HepG2 (cell line): Measurements from ENCODE around the gene C5orf24. TPM values are rescaled to one million over a fixed set of nuclear protein-coding genes. Genes with fewer than 3 reads are reported as not detected.

Source experiments
- BRD4 ChIP-seq: sonication (generic); formaldehyde crosslinking; IDR thresholded peaks from 2 replicates; pipeline ENCODE4 v1.4.0; 2020; ENCODE audit warnings: missing genetic modification reagents
- CHCHD3 ChIP-seq: sonication (generic); formaldehyde crosslinking; IDR thresholded peaks from 2 replicates; pipeline ENCODE4 v1.8.0; 2022; ENCODE audit warnings: mild to moderate bottlenecking, missing genetic modification reagents, moderate library complexity
- JDP2 ChIP-seq: sonication (generic); formaldehyde crosslinking; IDR thresholded peaks from 2 replicates; pipeline ENCODE4 v1.8.1; 2022; ENCODE audit warnings: missing genetic modification reagents, borderline replicate concordance
- MED1 ChIP-seq: sonication (generic); formaldehyde crosslinking; IDR thresholded peaks from 2 replicates; pipeline ENCODE4 v1.4.0; 2020; ENCODE audit warnings: missing genetic modification reagents
- MLLT10 ChIP-seq: sonication (generic); formaldehyde crosslinking; IDR thresholded peaks from 2 replicates; pipeline ENCODE4 v1.4.0; 2020; ENCODE audit warnings: missing genetic modification reagents
- NR2C2 ChIP-seq: sonication (generic); formaldehyde crosslinking; IDR thresholded peaks from 2 replicates; pipeline ENCODE4 v1.4.0; 2020; ENCODE audit warnings: missing genetic modification reagents, mild to moderate bottlenecking, moderate library complexity, borderline replicate concordance
- ZBTB1 ChIP-seq: sonication (generic); formaldehyde crosslinking; IDR thresholded peaks from 2 replicates; pipeline ENCODE4 v1.4.0; 2020; ENCODE audit warnings: missing genetic modification reagents, borderline replicate concordance
- ZBTB42 ChIP-seq: sonication (generic); formaldehyde crosslinking; IDR thresholded peaks from 2 replicates; pipeline ENCODE4 v1.5.0; 2020; ENCODE audit warnings: mild to moderate bottlenecking, missing genetic modification reagents
- ZBTB8A ChIP-seq: sonication (generic); formaldehyde crosslinking; IDR thresholded peaks from 2 replicates; pipeline ENCODE4 v1.4.0; 2020; ENCODE audit warnings: mild to moderate bottlenecking, low read depth, missing genetic modification reagents, borderline replicate concordance
- polyA plus RNA-seq, 8 experiments: library from polyadenylated mRNA; depleted of rRNA in 3 of 8; stranded (reverse) in 7 of 8; unstranded in 1 of 8; fragments of >200 nt; fragmentation: Illumina TruSeq in 4 of 8; extraction: Trizol in 4 of 8; gene quantifications; 2 replicates each; pipeline versions ENCODE4 v1.2.1 to v1.2.3, GENCODE V29; 2011 to 2016; ENCODE audit warnings: low read depth in 4 of 8, missing spikeins in 1 of 8, mixed read lengths in 1 of 8; ENCODE audit not compliant: insufficient read depth in 1 of 8
- total RNA-seq, 5 experiments: library from RNA; depleted of rRNA; stranded (reverse); fragments of >200 nt; fragmentation: Illumina TruSeq; extraction: Trizol; gene quantifications; 2 replicates each; pipeline ENCODE4 v1.2.3, GENCODE V29; 2016; ENCODE audit warnings: low read depth in 1 of 5
- TF ChIP-seq, protein P1 (sequence below): sonication (generic); formaldehyde crosslinking; IDR thresholded peaks from 2 replicates; pipeline ENCODE4 v1.5.0; 2020; ENCODE audit warnings: mild to moderate bottlenecking, missing genetic modification reagents
- TF ChIP-seq, protein P2 (sequence below): sonication (generic); formaldehyde crosslinking; IDR thresholded peaks from 2 replicates; pipeline ENCODE4 v1.4.0; 2020; ENCODE audit warnings: mild to moderate bottlenecking, missing genetic modification reagents
- TF ChIP-seq, protein P3 (sequence below): sonication (generic); formaldehyde crosslinking; IDR thresholded peaks from 2 replicates; pipeline ENCODE4 v1.4.0; 2020; ENCODE audit warnings: missing genetic modification reagents
- TF ChIP-seq, protein P4 (sequence below): sonication (generic); formaldehyde crosslinking; IDR thresholded peaks from 2 replicates; pipeline ENCODE4 v1.4.0; 2020; ENCODE audit warnings: low read depth, missing genetic modification reagents
- TF ChIP-seq, protein P5 (sequence below): sonication (generic); formaldehyde crosslinking; IDR thresholded peaks from 2 replicates; pipeline ENCODE4 v1.5.0; 2020; ENCODE audit warnings: mild to moderate bottlenecking, missing genetic modification reagents
- TF ChIP-seq, protein P6 (sequence below): sonication (generic); formaldehyde crosslinking; IDR thresholded peaks from 2 replicates; pipeline ENCODE4 v1.5.0; 2020; ENCODE audit warnings: missing genetic modification reagents

Gene C5orf24
- total and polyA plus RNA-seq, 2 of the 13 experiments (the other 11 are each of a cell fraction or from before 2014, with no cell fraction given) = 34.6 to 41.5 TPM

DNA sequence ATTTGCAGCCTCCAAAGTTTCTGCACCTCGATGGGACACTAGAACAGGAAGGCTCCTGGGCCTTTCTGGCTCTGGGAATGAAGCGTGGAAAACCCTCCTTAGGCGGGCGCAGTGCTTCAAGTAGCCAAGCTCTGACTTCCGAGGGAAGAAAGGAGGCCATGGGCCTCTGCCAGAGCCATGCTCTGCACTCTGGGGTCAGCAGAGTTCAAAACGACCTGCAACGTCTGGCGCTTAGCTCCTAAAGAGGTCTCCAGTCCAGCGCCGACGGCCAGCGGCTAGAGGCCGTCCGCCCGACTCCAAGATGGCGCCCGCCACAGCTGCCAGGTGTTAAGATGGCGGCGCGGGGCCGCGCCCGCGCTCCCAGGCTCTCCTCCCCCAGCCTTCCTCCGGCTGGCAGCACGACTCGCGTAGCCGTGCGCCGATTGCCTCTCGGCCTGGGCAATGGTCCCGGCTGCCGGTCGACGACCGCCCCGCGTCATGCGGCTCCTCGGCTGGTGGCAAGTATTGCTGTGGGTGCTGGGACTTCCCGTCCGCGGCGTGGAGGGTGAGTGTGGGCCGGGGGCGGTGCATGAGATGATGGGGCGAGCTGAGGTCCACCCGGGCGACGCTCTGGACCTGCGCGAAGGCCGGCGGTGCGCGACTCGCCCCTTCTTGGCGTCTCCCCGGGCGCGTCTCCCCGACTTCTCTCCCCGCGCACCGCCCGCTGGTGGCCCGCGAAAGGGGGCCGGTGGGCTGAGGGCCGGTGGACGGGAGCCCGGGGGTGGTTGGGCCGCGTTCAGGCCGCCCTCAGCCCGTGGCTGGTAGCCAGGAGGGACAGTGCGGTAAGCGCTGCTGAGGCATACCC, 28.4 kb downstream of the C5orf24 start, which contains the start of gene TXNDC15 (continued):
- TF ChIP-seq ZBTB1 (CRISPR knock-in tag) (no peak), BRD4 (CRISPR knock-in tag) (peak; percentile 100), MLLT10 (CRISPR knock-in tag) (no peak), NR2C2 (peak; percentile 87), JDP2 (CRISPR knock-in tag) (no peak), ZBTB42 (CRISPR knock-in tag) (peak; percentile 79), MED1 (CRISPR knock-in tag) (peak; percentile 86), ZBTB8A (no peak), CHCHD3 (peak; percentile 97)
- TF ChIP-seq, protein P1, sequence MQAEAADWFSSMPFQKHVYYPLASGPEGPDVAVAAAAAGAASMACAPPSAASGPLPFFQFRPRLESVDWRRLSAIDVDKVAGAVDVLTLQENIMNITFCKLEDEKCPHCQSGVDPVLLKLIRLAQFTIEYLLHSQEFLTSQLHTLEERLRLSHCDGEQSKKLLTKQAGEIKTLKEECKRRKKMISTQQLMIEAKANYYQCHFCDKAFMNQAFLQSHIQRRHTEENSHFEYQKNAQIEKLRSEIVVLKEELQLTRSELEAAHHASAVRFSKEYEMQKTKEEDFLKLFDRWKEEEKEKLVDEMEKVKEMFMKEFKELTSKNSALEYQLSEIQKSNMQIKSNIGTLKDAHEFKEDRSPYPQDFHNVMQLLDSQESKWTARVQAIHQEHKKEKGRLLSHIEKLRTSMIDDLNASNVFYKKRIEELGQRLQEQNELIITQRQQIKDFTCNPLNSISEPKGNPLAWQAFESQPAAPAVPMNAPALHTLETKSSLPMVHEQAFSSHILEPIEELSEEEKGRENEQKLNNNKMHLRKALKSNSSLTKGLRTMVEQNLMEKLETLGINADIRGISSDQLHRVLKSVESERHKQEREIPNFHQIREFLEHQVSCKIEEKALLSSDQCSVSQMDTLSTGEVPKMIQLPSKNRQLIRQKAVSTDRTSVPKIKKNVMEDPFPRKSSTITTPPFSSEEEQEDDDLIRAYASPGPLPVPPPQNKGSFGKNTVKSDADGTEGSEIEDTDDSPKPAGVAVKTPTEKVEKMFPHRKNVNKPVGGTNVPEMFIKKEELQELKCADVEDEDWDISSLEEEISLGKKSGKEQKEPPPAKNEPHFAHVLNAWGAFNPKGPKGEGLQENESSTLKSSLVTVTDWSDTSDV (CRISPR knock-in tag) = peak; percentile 90
- TF ChIP-seq, protein P2, sequence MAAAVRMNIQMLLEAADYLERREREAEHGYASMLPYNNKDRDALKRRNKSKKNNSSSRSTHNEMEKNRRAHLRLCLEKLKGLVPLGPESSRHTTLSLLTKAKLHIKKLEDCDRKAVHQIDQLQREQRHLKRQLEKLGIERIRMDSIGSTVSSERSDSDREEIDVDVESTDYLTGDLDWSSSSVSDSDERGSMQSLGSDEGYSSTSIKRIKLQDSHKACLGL = peak; percentile 94
- TF ChIP-seq, protein P3, sequence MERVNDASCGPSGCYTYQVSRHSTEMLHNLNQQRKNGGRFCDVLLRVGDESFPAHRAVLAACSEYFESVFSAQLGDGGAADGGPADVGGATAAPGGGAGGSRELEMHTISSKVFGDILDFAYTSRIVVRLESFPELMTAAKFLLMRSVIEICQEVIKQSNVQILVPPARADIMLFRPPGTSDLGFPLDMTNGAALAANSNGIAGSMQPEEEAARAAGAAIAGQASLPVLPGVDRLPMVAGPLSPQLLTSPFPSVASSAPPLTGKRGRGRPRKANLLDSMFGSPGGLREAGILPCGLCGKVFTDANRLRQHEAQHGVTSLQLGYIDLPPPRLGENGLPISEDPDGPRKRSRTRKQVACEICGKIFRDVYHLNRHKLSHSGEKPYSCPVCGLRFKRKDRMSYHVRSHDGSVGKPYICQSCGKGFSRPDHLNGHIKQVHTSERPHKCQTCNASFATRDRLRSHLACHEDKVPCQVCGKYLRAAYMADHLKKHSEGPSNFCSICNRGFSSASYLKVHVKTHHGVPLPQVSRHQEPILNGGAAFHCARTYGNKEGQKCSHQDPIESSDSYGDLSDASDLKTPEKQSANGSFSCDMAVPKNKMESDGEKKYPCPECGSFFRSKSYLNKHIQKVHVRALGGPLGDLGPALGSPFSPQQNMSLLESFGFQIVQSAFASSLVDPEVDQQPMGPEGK (CRISPR knock-in tag) = peak; percentile 47
- TF ChIP-seq, protein P4, sequence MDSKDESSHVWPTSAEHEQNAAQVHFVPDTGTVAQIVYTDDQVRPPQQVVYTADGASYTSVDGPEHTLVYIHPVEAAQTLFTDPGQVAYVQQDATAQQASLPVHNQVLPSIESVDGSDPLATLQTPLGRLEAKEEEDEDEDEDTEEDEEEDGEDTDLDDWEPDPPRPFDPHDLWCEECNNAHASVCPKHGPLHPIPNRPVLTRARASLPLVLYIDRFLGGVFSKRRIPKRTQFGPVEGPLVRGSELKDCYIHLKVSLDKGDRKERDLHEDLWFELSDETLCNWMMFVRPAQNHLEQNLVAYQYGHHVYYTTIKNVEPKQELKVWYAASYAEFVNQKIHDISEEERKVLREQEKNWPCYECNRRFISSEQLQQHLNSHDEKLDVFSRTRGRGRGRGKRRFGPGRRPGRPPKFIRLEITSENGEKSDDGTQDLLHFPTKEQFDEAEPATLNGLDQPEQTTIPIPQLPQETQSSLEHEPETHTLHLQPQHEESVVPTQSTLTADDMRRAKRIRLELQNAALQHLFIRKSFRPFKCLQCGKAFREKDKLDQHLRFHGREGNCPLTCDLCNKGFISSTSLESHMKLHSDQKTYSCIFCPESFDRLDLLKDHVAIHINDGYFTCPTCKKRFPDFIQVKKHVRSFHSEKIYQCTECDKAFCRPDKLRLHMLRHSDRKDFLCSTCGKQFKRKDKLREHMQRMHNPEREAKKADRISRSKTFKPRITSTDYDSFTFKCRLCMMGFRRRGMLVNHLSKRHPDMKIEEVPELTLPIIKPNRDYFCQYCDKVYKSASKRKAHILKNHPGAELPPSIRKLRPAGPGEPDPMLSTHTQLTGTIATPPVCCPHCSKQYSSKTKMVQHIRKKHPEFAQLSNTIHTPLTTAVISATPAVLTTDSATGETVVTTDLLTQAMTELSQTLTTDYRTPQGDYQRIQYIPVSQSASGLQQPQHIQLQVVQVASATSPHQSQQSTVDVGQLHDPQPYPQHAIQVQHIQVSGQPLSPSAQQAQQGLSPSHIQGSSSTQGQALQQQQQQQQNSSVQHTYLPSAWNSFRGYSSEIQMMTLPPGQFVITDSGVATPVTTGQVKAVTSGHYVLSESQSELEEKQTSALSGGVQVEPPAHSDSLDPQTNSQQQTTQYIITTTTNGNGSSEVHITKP (CRISPR knock-in tag) = no peak
- TF ChIP-seq, protein P5, sequence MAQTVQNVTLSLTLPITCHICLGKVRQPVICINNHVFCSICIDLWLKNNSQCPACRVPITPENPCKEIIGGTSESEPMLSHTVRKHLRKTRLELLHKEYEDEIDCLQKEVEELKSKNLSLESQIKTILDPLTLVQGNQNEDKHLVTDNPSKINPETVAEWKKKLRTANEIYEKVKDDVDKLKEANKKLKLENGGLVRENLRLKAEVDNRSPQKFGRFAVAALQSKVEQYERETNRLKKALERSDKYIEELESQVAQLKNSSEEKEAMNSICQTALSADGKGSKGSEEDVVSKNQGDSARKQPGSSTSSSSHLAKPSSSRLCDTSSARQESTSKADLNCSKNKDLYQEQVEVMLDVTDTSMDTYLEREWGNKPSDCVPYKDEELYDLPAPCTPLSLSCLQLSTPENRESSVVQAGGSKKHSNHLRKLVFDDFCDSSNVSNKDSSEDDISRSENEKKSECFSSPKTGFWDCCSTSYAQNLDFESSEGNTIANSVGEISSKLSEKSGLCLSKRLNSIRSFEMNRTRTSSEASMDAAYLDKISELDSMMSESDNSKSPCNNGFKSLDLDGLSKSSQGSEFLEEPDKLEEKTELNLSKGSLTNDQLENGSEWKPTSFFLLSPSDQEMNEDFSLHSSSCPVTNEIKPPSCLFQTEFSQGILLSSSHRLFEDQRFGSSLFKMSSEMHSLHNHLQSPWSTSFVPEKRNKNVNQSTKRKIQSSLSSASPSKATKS = no peak
- TF ChIP-seq, protein P6, sequence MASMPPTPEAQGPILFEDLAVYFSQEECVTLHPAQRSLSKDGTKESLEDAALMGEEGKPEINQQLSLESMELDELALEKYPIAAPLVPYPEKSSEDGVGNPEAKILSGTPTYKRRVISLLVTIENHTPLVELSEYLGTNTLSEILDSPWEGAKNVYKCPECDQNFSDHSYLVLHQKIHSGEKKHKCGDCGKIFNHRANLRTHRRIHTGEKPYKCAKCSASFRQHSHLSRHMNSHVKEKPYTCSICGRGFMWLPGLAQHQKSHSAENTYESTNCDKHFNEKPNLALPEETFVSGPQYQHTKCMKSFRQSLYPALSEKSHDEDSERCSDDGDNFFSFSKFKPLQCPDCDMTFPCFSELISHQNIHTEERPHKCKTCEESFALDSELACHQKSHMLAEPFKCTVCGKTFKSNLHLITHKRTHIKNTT (CRISPR knock-in tag) = no peak
